ENCODE measurements around the gene FBLN5. TPM values are rescaled to one million over a fixed set of nuclear protein-coding genes. Genes with fewer than 3 reads are reported as not detected.
A peak's percentile ranks its signal among the peaks of the same experiment; 100 is the strongest.

The FBLN5 gene
- total and polyA plus RNA-seq, 7 donors = 3.0 to 253 (median 91.8) TPM

- Histone ChIP-seq H3K4me1 (peaks cover 0 to 37% (median 26%) of the 10 kb centered on the region in 4 donors), H3K27me3 (no peaks in the 10 kb centered on the region), H3K36me3 (no peaks in the 10 kb centered on the region), H3K4me3 (no peak overlapping the region), H3K27ac (peak overlapping the region; percentile 60 to 75 (median 66)), H3K9me3 (no peaks in the 10 kb centered on the region)
- DNase-seq = peak; percentile 82
- intact Hi-C loops (cut with DNase I) = no loop called here
- 63 to 74% methylated on average over 4 of the region's 4 CpGs for WGBS, 2 donors
- no peak for TF ChIP-seq POLR2A (IDR thresholded peaks at IDR 0.05)
- peak in 1 of 4 donors; percentile 21 for TF ChIP-seq POLR2AphosphoS5 (IDR thresholded peaks at IDR 0.05)
- TF ChIP-seq EP300 (IDR thresholded peaks at IDR 0.05) = no peak
- TF ChIP-seq CTCF (IDR thresholded peaks at IDR 0.05) = no peak
Observed at GRCh38 chr14:91919814-91920213, 27.7 kb downstream of the FBLN5 start.

- no peaks in the 10 kb centered on the region for H3K36me3 ChIP-seq
- H3K9me3 ChIP-seq = no peaks in the 10 kb centered on the region
- H3K27me3 ChIP-seq = no peaks in the 10 kb centered on the region
- 74 to 75% methylated on average over 5 of the region's 5 CpGs for WGBS, 2 donors
- TF ChIP-seq POLR2AphosphoS5 (IDR thresholded peaks at IDR 0.05) (no peak), CTCF (IDR thresholded peaks at IDR 0.05) (no peak), POLR2A (IDR thresholded peaks at IDR 0.05) (no peak), EP300 (IDR thresholded peaks at IDR 0.05) (no peak)
- no peak overlapping the region for H3K4me3 ChIP-seq
- peak overlapping the region; percentile 41 to 75 (median 66) for H3K27ac ChIP-seq
- DNase-seq = peak; percentile 69
- H3K4me1 ChIP-seq = peaks cover 0 to 37% (median 26%) of the 10 kb centered on the region in 4 donors
- intact Hi-C loops (cut with DNase I) = no loop called here
Observed at GRCh38 chr14:91918186-91918883, 29.2 kb downstream of the FBLN5 start.

- TF ChIP-seq POLR2AphosphoS5 (IDR thresholded peaks at IDR 0.05) (no peak), EP300 (IDR thresholded peaks at IDR 0.05) (no peak), POLR2A (IDR thresholded peaks at IDR 0.05) (no peak), CTCF (IDR thresholded peaks at IDR 0.05) (no peak)
Observed at GRCh38 chr14:91912035-91912434, 35.5 kb downstream of the FBLN5 start.

GRCh38 chr14:91911474-91912032 is 35.9 kb downstream of the FBLN5 start:
- TF ChIP-seq POLR2AphosphoS5 (IDR thresholded peaks at IDR 0.05) = no peak
- TF ChIP-seq POLR2A (IDR thresholded peaks at IDR 0.05) = no peak
- peak in 2 of 4 experiments; percentile 26 to 47 for TF ChIP-seq CTCF (IDR thresholded peaks at IDR 0.05)
- TF ChIP-seq EP300 (IDR thresholded peaks at IDR 0.05) = no peak
- H3K4me1 ChIP-seq = no peaks in the 10 kb centered on the region
- 38 to 39% methylated on average over 9 of the region's 9 CpGs for WGBS, 2 donors
- no peaks in the 10 kb centered on the region for H3K27me3 ChIP-seq
- peak; percentile 46 for DNase-seq
- H3K9me3 ChIP-seq = no peaks in the 10 kb centered on the region
- H3K27ac ChIP-seq = no peak overlapping the region
- intact Hi-C loops (cut with DNase I) = loop anchor here (5.0 kb wide), 1 partner anchor 259 kb away; no protein-coding TSS in a partner anchor
- H3K36me3 ChIP-seq = no peaks in the 10 kb centered on the region
- H3K4me3 ChIP-seq = no peak overlapping the region

More at GRCh38 chr14:91912035-91912434, 35.5 kb downstream of the FBLN5 start:
- H3K27me3 ChIP-seq = no peaks in the 10 kb centered on the region
- no peaks in the 10 kb centered on the region for H3K9me3 ChIP-seq
- intact Hi-C loops (cut with DNase I) = loop anchor here (5.0 kb wide), 1 partner anchor 260 kb away; no protein-coding TSS in a partner anchor
- no peaks in the 10 kb centered on the region for H3K4me1 ChIP-seq
- H3K4me3 ChIP-seq = no peak overlapping the region
- 52 to 77% methylated on average over 5 of the region's 5 CpGs for WGBS, 2 donors
- no peaks in the 10 kb centered on the region for H3K36me3 ChIP-seq
- DNase-seq = peak; percentile 1
- no peak overlapping the region for H3K27ac ChIP-seq

All from sigmoid colon (tissue), 7 donors.